Activated naive CD8-positive, alpha-beta T cell (primary cell): ENCODE results near the gene THYN1.

Source experiments
- H3K27ac Mint-ChIP-seq: one replicate; pipeline ENCODE4 v1.8.0; 2021; ENCODE audit warnings: mixed read lengths
- H3K27me3 Mint-ChIP-seq: one replicate; pipeline ENCODE4 v1.8.0; 2021; ENCODE audit warnings: mixed read lengths
- H3K36me3 Mint-ChIP-seq: one replicate; pipeline ENCODE4 v1.8.0; 2021; ENCODE audit warnings: mixed read lengths
- H3K4me1 Mint-ChIP-seq: one replicate; pipeline ENCODE4 v1.8.0; 2021; ENCODE audit warnings: low read depth, mixed read lengths
- H3K4me3 Mint-ChIP-seq: one replicate; pipeline ENCODE4 v1.8.0; 2021; ENCODE audit warnings: mild to moderate bottlenecking, mixed read lengths
- H3K9me3 Mint-ChIP-seq: one replicate; pipeline ENCODE4 v1.8.0; 2021; ENCODE audit warnings: low read depth, mixed read lengths

THYN1 gene

DNA sequence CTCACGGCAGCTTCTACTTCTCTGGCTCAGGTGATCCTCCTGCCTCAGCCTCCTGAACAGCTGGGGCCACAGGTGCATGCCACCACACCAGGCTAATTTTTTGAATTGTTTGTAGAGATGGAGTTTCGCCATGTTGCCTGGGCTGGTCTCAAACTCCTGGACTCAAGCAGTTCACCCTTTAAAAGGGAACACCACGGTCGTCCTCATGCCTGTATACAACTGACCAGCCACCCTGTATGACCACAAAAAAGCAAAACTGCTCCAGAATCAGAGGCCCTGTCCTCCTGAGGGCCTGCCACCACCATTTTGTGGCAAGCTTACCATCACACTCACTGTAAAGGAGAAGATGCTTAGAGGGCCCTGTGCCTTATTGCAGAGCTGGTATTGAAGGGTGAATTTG is 25.2 kb upstream of the THYN1 start:
- no peaks in the 10 kb centered on the region for H3K9me3 Mint-ChIP-seq
- H3K27me3 Mint-ChIP-seq: peaks cover 2% of the 10 kb centered on the region
- no peak overlapping the region for H3K27ac Mint-ChIP-seq
- H3K4me1 Mint-ChIP-seq: peaks cover 27% of the 10 kb centered on the region
- H3K4me3 Mint-ChIP-seq: peak overlapping the region; percentile 23
- H3K36me3 Mint-ChIP-seq: peaks cover 2% of the 10 kb centered on the region

DNA sequence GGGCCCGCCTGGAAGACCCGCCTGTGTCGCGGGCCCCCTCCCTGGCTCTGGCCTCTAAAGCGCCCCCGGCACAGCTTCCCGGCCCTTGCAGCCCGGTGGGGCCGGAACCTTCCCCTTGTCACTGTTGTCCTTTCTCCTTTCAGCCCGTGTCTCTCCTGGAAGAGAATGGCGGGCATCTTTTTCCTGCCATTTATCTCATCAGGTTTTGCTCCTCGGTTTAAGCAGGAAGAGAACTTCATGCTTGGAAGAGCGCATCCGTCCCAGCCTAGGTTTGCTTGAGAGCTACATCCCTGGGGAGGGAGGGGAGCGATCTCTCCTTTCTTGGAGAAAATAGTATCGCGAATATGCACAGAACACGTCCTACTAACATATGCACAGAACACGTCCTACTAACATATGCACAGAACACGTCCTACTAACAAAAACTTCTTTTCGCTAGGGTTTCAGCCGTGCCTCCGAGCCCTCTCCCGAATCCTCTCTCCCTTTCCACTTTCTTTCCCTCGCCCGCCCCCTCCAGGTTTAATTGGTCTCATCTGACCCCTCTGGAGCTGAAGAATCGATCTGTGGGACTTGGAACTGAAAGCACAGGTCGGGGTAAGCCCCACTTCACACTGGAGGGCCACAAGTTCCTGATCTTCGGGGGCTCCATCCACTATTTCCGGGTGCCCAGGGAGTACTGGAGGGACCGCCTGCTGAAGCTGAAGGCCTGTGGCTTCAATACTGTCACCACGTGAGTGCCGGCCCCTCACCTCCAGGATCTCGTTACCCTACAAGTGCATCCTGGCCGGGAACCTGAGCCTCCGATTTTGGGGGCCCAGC is 24.2 kb upstream of the THYN1 start:
- H3K36me3 Mint-ChIP-seq: peaks cover 5% of the 10 kb centered on the region
- H3K4me1 Mint-ChIP-seq: peaks cover 36% of the 10 kb centered on the region
- peaks cover 2% of the 10 kb centered on the region for H3K27me3 Mint-ChIP-seq
- H3K27ac Mint-ChIP-seq: peak overlapping the region; percentile 90
- peak overlapping the region; percentile 90 for H3K4me3 Mint-ChIP-seq
- H3K9me3 Mint-ChIP-seq: no peaks in the 10 kb centered on the region

DNA sequence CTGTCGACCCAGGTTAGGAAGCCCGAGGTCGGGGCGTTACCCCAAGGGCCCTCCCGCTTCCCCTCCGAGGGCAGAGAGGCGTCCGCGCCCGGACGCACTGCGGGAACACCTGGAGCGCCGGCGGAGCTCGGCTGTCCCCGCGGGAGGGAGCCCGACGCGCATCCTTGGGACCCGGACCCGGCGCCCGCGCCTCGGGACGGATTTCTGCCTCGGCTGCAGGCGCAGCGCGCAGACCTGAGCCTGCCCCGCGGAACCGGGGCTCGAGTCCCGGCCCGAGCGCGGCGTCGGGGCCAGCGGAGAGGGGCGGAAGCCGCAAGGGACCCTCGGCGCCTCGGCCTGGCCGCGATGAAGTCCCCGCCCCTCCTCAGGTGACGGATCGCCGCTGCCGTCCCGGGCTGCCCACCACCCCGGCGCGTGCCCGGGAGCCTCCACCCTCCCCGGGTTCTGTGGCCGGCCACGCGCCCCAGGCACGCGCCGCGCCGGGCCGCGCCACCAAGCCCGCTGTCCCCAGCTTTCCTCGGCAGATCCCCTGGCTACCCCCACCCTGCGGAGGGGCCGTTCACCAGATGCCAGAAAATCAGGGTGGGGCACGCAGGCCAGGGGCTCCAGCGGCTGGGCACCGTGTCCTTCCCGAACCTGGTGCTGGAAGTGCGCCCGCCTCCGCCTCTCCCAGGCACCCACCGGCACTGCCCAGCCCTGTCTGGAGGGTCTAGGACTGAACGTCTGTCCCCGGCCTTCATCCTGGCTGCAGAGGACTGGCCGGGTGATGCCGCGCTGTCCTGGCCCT is 23.4 kb upstream of the THYN1 start:
- Mint-ChIP-seq H3K36me3 (peaks cover 6% of the 10 kb centered on the region), H3K4me1 (peaks cover 39% of the 10 kb centered on the region), H3K27me3 (peaks cover 2% of the 10 kb centered on the region), H3K9me3 (no peaks in the 10 kb centered on the region), H3K27ac (peak overlapping the region; percentile 91), H3K4me3 (peak overlapping the region; percentile 94)

DNA sequence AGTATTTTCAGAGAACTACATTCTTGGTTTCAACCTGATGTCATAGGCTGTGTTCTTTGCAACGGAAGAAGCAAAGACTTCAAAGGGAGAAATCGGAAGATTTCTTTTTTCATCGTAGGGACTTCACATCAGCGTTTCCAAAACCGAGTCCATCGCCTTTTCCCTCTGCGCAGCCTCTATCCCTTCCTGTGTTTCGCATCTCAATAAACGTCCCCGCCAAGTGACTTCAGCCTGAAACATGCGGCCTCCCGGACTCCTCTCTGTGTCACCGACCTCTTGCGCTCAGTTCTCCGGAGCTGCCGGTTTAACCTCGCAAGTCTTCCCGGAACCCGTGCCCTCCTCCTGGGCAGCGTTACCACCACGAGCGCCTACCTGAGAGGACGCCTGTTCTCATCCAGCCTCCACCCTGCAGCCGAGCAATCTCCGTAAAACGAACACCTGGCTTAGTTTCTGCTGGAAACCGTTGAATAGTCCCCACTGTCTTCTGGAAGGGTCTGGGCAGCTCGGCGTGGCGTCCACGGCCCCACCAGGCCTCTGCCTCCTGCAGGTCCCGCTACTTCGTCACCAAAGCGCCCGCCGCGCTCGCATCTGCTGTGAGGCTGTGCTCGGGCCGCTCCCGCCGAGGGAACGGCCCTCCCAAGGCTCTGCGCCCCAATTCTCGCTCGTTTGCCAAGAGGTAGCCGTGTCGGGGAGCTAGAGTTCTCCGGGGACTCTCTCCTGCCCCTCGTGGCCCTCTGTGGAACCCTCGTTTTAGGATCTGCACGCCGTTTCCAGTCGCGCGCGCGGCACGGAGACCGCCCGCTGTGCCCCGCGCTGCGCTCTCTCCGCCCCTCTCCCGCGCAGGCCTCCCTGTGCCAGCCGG is 22.6 kb upstream of the THYN1 start, which contains the start of gene GLB1L3:
Gene GLB1L3 (plus strand): TSS at position 846 of the 862 bp plus-strand sequence. CDS start 362 bp downstream, outside the sequence.
- no peaks in the 10 kb centered on the region for H3K9me3 Mint-ChIP-seq
- H3K27ac Mint-ChIP-seq: peak within 1 kb of the TSS; percentile 91
- peak within 1 kb of the TSS; percentile 94 for H3K4me3 Mint-ChIP-seq
- peaks cover 47% of the 10 kb centered on the region for H3K4me1 Mint-ChIP-seq
- H3K27me3 Mint-ChIP-seq: peaks cover 2% of the 10 kb centered on the region
- H3K36me3 Mint-ChIP-seq: peaks cover 6% of the 10 kb centered on the region

DNA sequence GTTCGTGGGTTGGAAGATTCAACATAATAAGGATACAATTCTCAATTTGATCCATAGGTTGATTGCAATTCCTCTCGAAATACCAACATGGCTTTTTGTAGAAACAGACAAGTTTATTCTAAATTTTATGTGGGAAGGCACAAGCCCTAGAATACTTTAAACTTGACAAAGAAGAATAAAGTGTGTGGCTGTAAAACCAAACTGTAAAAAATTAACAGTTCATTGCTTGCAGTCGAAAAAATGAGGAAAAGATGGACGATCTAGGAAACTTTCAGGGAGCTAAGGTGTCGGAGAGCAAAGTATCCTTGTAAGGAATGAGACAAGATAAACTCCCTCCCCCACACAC is 22.0 kb upstream of the THYN1 start:
- H3K27me3 Mint-ChIP-seq: peaks cover 2% of the 10 kb centered on the region
- H3K4me3 Mint-ChIP-seq: peak overlapping the region; percentile 94
- H3K36me3 Mint-ChIP-seq: peaks cover 6% of the 10 kb centered on the region
- H3K9me3 Mint-ChIP-seq: no peaks in the 10 kb centered on the region
- peaks cover 53% of the 10 kb centered on the region for H3K4me1 Mint-ChIP-seq
- peak overlapping the region; percentile 91 for H3K27ac Mint-ChIP-seq

DNA sequence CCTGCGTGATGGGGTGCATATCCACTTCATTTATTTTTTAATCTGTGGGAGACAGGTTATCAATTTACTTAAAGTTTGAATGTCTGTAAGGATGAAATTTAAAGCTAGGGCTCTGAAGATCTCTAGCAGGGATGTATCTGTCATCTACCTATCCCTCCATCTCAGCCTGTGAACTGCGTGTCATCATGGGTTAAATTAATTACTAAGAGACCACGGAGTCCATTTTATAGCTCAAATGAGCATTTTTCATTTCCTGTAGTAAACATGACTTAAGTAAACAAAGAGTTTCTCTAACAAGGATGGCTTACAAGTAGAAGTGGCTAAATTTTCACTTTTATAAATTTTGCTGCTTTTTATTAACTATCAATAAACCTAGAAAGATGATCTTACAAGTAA is 20.2 kb upstream of the THYN1 start:
- Mint-ChIP-seq H3K4me1 (peaks cover 55% of the 10 kb centered on the region), H3K27me3 (peaks cover 2% of the 10 kb centered on the region), H3K27ac (no peak overlapping the region), H3K4me3 (peak overlapping the region; percentile 25), H3K36me3 (peaks cover 6% of the 10 kb centered on the region), H3K9me3 (no peaks in the 10 kb centered on the region)

DNA sequence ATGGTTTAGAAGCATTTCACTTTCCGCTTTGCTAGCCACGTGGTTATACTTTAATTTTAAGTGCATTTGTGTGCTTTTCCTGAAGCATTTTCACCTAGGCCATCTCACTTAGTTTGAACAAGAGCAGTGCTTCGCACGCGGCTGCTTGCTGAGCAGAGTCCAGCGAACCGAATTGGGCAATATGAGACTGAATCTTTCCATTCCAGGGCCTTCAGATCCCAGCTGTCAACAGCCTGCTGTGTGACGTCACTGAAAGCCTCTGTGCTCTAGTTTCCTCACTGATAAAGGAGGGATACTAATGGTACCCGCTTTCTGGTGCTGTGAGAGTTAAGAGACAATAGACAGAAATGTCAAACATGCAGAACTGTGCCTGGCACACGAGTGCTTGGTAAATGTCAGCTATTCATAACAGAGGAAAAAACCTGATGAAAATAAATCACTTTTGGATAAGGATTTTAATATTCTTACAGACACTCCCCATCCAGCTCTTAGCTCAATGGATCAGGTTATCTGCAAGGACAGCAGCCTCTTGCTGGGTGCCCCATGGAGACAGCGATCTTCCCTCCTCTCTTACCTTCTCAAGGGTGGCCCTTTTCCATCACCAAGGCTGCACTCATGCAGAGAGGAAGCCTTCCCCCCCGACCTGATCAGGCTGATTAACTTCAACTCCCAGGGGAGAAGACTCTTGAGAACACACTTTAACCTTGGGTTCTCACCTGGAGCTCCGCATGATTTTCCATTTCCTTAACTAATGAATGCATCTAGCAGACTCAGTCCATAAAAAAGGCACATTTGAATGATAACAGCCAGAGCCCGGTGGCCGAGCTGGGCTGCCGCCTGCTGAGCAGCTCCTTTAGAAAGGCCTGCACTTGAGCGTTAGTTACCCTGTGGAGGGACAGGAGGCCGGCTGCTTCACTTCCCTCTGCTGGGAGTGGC is 19.5 kb upstream of the THYN1 start:
- peaks cover 6% of the 10 kb centered on the region for H3K36me3 Mint-ChIP-seq
- no peaks in the 10 kb centered on the region for H3K9me3 Mint-ChIP-seq
- no peak overlapping the region for H3K27ac Mint-ChIP-seq
- peak overlapping the region; percentile 25 for H3K4me3 Mint-ChIP-seq
- H3K27me3 Mint-ChIP-seq: peaks cover 2% of the 10 kb centered on the region
- peaks cover 55% of the 10 kb centered on the region for H3K4me1 Mint-ChIP-seq

DNA sequence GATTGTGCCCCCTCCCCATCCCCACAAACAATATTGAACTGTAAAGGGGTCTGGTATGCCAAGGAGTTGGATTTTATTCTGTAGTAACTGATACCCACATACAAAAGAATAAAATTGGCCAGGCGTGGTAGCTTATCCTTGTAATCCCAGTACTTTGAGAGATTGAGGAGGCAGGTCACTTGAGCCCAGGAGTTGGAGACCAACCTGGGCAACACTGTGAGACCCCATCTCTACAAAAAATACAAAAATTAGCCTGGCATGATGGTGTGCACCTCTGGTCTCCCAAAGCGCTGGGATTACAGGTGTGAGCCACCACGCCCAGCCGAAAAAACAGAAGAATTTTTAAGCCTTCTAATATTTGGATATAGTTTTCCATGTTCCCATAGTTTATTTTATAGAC is 18.8 kb upstream of the THYN1 start:
- Mint-ChIP-seq H3K27me3 (no peaks in the 10 kb centered on the region), H3K4me3 (no peak overlapping the region), H3K4me1 (peaks cover 52% of the 10 kb centered on the region), H3K27ac (no peak overlapping the region), H3K9me3 (no peaks in the 10 kb centered on the region), H3K36me3 (peaks cover 4% of the 10 kb centered on the region)

DNA sequence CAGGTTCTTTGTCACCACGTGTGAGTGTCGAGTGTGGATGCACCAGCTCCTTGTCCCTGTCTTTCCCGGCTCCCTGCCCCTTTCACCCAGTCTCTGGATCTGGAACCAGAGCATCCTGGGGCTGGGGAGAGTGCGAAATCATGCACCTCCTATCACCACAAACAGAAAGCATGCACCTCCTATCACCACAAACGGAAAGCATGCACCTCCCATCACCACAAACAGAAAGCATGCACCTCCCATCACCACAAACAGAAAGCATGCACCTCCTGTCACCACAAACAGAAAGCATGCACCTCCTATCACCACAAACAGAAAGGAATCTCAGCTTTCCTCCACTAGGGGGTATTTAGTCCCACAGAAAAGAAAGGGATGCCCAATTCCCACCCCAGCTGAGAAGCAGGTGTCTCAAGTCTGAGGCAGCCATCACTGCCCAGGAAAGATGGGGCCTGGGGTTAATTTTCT is 17.1 kb upstream of the THYN1 start:
- Mint-ChIP-seq H3K4me3 (peak overlapping the region; percentile 34), H3K36me3 (peaks cover 4% of the 10 kb centered on the region), H3K4me1 (peaks cover 47% of the 10 kb centered on the region), H3K27me3 (no peaks in the 10 kb centered on the region), H3K9me3 (no peaks in the 10 kb centered on the region), H3K27ac (peak overlapping the region; percentile 41)

DNA sequence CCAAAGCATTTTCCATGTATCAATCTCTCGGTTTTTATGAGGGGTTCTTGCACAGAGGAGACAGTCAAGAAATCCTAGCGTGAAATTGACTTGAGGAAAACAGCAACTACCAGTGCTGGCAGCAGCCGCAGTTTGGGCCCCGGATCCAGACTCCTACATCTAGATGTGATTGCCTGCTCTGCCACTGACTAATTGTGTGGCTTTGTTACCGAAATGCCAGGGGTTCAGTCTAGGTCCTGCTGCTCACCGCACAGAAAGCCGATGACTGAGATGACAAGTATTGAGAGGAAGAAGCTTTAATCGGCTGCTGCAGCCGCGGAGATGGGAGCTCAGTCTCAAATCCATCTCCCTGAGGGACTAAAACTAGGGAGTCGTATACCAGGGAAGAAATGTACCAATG is 14.8 kb upstream of the THYN1 start:
- Mint-ChIP-seq H3K36me3 (peaks cover 4% of the 10 kb centered on the region), H3K9me3 (no peaks in the 10 kb centered on the region), H3K27me3 (no peaks in the 10 kb centered on the region), H3K27ac (no peak overlapping the region), H3K4me3 (no peak overlapping the region), H3K4me1 (peaks cover 24% of the 10 kb centered on the region)

DNA sequence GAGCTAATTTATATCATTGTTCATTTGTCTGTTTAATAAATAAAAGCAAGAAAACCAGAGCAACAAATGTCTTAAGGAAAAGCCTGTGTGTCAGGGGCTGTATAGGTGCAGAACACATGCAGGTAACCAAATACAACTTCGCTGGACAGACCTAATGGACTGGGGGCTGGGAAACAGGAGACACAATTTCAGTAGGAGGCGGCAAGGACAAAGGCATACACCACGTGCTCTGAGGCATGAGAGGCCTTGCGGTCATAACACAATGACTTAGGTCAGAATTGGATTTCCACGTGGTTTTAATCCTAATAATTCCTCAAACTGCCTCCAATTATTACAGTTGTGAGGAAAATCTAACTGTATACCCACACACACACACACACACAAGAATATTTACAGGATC is 14.3 kb upstream of the THYN1 start:
- H3K4me1 Mint-ChIP-seq: peaks cover 19% of the 10 kb centered on the region
- no peaks in the 10 kb centered on the region for H3K27me3 Mint-ChIP-seq
- H3K36me3 Mint-ChIP-seq: peaks cover 2% of the 10 kb centered on the region
- H3K9me3 Mint-ChIP-seq: no peaks in the 10 kb centered on the region
- no peak overlapping the region for H3K4me3 Mint-ChIP-seq
- no peak overlapping the region for H3K27ac Mint-ChIP-seq

DNA sequence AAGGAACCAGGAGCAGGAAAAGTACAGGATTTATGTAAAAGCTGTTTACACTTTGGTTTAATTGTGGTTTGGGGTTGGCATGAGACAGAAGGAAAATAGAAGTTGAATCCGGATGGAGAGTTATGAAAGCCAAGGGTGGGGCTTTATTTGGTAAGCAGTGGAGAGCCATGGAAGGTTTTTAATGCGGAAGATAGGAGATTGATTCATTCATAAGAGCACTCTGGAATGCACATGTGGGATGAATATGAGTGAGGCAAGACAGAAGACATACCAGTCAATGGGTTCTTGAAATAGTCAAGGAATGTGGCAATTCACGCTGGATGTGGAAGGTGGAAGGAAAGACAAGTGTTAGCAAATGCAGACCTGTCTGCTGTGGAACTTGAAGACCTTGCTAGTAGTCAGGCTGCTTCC is 13.7 kb upstream of the THYN1 start:
- Mint-ChIP-seq H3K36me3 (no peaks in the 10 kb centered on the region), H3K9me3 (no peaks in the 10 kb centered on the region), H3K4me1 (peaks cover 16% of the 10 kb centered on the region), H3K27ac (no peak overlapping the region), H3K4me3 (no peak overlapping the region), H3K27me3 (no peaks in the 10 kb centered on the region)

DNA sequence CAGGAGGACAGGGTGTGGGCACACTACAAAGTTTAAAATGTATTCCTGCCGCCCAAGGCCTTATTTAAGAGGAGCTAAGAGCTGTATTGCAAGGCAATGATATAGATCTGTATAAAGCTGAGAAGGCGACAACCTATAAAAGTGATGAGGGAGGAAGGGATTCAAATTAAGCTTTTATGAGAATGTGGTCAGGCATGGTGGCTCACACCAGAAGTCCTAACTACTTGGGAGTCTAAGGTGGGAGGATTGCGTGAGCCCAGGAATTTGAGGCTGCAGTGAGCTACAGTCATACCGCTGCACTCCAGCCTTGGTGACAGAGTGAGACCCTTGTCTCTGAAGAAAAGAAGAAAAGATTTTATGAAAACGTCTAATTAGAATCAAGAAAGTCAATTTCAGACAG is 13.3 kb upstream of the THYN1 start:
- no peaks in the 10 kb centered on the region for H3K36me3 Mint-ChIP-seq
- no peak overlapping the region for H3K4me3 Mint-ChIP-seq
- H3K4me1 Mint-ChIP-seq: peaks cover 14% of the 10 kb centered on the region
- H3K27me3 Mint-ChIP-seq: no peaks in the 10 kb centered on the region
- peak overlapping the region; percentile 29 for H3K27ac Mint-ChIP-seq
- no peaks in the 10 kb centered on the region for H3K9me3 Mint-ChIP-seq
